GM20431 (cell line): ENCODE results near the gene FAM83F.
"Not testable (repeated sequence)": the region's sequence is repeated elsewhere in the genome, so short reads cannot be mapped to it uniquely, and the experiment has no call there.

Source experiments
- in situ Hi-C: fragments of 300-500 bp; cut with MseI, MboI; formaldehyde crosslinking; loops from one replicate; pipeline ENCODE4 v1.15.0; 2020; ENCODE audit warnings: low sequenced_read_pairs; ENCODE audit not compliant: unreplicated experiment

The FAM83F gene

DNA sequence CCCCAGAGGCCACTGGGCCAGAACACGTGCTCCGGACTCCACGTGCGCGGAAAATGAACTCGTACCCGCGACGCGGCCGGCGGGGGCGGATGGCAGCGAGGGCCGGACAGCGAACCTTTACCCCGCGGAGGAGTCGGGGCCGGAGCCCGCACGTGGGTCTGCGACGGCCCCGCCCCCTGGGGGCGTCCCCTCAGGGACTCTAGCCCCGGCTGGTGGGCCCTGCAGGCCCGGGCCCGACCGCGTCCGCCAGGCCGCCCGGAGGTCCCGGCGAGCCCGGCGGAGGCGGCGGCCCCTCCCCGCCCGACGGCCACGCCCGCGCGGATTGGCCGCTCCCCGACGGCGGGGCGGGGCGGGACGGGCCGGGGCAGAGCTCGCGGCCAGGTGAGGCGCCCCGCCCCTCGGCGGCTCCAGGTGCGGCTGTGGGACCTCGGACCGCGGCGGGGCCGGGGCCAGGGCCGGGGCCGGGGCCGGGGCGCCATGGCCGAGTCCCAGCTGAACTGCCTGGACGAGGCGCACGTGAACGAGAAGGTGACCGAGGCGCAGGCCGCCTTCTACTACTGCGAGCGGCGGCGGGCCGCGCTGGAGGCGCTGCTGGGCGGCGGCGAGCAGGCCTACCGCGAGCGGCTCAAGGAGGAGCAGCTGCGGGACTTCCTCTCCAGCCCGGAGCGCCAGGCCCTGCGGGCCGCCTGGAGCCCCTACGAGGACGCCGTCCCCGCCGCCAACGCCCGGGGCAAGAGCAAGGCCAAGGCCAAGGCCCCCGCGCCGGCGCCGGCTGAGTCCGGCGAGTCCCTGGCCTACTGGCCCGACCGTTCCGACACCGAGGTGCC lies at the start of gene FAM83F:
Gene FAM83F, plus strand, starts transcription at position 389 of the 827 bp plus-strand sequence. Its CDS starts 89 bp downstream, at position 478.
- in situ Hi-C loops = no loop called here

DNA sequence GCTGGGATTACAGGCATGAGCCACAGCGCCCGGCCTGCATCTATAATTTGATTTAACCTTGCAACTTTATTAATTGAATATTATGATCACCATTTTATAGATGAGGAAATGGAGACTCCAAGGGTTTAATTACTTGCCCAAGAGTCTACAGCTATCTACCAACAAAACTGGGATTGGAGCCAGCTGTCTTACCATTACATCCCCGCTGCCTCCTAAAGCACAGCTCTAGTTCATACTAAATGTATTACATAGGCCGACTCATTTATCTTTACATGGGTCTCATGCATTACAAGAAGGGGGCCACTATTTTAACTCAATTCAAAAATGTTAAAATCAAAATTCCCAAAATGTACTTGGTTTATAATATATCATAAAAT lies 48.6 kb upstream of the FAM83F start:
- in situ Hi-C loops = no loop called here

DNA sequence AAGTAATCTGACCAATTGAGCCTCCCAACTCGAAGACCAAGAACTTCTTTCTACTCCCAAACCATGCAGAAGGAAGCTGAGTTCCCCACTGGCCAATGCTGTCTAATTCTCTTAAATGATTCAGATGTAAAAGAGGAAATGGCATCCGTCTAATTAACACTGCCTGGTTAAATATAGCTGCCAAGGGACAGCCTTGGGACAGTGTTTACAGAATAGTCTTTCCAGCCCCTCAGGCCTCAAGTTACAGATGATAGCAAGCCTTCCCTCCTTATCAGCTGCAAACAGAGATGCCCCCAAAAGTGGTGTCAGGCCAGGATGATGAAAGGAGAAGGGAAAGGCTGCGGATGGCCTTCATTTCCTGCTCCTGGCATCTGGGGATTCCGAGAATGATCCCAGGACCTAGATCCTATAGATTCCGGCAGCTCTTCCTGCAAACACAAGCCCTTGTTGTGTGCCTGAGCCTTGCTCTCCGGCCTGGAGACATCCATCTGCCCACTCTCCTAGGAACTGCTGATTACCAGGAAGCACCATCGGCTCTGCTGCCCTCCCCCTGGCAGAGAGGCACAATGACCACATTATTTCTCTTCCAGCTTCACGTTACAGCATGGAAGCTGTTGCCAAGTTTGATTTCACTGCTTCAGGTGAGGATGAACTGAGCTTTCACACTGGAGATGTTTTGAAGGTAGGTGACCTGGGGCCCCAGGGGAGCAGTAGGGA lies 48.1 kb upstream of the FAM83F start:
- in situ Hi-C loops = no loop called here

DNA sequence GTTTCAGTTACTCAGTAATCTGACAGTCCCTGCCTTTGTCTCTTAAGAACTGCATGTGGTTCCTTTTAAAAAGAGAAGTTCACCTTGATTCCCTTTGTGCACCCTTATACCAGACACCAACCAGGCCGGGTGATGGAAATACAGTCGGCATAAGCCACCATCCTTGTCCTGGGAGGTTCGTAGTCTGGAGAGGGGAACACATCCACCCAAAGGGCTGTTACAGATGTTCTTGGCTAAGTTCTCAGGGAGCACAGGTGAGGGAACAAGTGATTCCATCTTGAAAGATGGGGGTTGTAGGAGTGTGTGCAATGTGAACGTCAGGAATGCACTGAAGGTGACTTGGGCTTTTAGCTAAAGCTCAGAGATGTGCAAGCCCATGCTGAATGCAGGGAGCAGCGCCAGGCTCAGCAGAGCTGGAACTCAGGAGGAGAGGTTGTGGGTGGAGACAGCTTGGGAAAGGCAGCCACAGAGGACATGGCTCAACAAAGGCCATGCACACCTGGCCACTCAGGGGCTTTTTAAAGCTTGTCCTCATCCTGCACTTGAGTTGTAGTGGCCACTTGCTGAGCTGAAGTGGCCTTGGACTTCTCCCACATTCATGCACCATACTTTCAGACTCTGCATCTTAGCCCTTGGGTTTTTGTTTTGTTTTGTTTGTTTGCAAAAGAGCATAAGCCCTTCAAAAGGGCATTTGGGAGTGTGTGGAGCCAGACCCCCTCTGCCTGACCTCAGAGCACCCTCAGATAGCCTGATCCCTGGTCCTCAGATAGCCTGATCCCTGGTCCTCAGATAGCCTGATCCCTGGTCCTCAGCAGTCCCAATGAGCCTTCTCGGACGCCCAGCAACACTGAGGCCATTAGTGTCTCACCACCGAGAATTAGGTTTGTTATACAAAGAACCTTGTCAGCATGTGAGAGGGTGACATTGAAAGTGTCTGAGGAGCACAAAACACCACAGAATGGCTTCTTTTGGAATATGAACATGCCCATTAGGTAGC lies 47.2 kb upstream of the FAM83F start:
- in situ Hi-C loops = no loop called here

DNA sequence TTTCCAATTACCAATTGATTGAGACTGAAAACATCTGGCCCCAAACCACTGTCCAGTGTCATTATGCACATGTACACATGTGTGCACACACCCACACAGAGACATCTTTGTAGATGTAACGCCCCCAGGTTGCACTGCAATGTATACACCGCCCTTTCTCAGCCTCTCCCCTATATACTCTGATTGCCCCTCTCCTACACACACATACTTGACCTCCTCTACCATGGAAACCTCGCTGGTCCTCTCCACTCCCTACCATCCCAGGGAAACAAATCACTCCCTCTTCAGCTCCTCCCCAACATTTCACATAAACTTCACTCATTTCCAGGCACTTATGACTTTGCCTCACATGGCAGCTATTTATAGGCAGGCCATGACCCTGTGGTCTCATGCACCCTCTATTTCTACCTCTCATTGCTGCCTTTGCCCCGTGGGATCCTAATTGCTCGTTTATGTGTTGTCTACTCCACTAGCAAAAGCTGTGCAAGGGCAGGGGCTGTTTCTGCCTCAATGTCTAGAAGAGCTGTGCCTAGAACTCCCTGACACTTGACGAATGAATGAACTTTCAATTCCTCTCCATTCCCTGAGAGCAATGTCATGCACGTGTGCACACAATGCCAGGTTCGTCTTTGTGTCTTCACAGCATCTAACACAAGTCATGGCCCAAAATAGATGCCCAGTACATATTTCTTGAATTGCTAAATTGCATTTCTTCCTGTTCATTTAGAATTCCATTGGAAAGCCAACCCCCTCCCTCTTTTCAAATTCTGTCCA lies 44.6 kb upstream of the FAM83F start:
- in situ Hi-C loops = no loop called here

DNA sequence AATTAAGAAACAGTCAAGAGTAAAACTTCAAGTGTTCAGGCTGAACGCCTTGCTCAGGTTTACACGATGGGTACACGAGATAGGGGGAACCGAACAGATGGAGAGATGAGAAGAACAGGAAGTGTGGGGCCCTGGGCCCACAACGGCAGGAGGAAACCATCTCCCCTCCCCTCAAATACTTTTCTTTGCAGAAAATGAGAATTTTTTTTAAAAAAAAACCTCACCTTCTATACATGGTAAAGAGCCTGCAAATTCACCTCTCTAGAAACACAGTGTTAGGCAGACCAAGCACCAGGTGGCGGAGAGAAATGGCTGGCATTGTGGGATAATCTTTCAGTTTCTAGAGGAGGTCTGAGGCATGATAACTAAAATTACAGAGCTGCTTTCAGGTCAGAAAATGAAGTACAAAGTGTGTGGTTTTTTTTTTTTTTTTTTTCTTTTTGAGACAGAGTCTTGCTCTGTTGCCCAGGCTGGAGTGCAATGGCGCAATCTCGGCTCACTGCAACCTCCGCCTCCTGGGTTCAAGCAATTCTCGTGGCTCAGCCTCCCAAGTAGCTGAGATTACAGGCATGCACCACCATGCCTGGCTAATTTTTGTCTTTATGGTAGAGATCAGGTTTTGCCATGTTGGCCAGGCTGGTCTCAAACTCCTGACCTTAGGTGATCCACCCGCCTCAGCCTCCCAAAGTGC lies 43.0 kb upstream of the FAM83F start:
- in situ Hi-C loops = not testable (repeated sequence)

DNA sequence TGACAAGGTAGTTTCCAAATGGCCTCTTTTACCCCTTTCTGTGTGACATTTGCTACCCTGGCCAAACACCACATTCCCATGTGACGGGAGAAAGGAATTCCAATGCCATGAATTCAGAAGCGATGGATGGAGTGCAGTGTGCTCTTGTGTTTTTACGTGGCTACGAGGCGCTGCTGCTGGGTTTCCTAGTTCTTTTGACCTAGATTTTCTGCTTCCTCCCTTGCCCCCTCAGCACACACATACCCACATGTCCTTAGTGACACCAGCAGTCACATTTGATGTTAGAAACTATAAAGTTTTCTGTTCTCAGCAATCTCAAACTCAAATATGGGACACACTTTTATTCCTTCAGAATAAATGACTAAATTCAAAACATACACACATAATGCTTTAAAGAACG lies 42.4 kb upstream of the FAM83F start:
- in situ Hi-C loops = no loop called here

DNA sequence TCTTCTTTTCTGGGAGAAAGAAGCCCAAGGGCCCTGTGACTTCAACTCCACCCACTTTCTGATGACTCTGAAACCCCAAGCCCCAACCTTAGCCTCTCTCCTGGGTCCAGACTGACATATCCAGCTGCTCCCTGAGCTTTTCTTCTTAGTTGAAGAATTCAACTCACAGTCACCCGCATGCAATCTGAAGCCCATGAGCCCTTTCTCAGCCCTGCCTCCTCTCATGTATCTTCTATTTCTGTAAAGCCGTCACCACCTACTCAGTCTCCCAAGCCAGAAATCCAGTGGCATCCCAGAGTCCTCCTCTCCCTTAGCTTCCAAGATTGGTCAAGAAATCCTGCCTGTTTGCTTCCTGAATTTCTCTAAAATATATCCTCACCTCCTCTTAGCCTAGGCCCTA lies 41.7 kb upstream of the FAM83F start:
- in situ Hi-C loops = no loop called here

DNA sequence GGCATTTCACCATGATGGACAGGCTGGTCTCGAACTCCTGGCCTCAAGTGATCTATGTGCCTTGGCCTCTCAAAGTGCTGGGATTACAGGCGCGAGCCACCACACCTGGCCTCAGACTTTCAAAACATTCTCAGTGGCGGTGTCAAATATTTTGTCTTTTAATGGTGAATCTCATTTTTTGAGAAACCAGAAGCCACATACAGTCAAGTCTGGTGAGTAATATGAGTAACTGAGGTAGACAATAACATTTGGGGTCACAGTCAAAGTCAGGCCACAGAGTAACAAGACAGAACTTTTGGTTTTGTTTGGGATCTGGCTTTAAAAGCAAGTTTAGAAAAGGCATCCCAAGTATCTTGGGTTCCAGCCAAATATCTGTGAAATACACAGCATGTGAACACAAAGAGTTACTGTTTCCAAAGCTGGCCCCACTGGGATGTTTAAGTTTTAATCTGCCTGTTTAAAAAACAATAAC lies 40.1 kb upstream of the FAM83F start:
- in situ Hi-C loops = no loop called here

DNA sequence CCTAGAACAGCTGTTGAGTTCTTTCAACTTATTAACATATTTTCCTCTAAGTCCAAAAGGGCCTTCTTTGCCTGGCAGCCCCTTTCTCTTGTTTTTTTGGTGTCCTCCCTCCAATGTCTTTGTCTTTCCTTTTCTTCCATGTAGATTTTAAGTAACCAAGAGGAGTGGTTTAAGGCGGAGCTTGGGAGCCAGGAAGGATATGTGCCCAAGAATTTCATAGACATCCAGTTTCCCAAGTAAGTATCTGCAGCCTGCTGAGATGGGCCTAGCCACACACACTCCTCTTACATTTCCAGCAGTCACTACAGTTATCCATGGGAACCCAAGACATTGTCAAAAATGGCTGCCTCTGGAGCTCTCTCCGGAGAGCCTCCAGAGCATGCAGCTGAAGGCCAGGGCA lies 39.1 kb upstream of the FAM83F start:
- in situ Hi-C loops = no loop called here

DNA sequence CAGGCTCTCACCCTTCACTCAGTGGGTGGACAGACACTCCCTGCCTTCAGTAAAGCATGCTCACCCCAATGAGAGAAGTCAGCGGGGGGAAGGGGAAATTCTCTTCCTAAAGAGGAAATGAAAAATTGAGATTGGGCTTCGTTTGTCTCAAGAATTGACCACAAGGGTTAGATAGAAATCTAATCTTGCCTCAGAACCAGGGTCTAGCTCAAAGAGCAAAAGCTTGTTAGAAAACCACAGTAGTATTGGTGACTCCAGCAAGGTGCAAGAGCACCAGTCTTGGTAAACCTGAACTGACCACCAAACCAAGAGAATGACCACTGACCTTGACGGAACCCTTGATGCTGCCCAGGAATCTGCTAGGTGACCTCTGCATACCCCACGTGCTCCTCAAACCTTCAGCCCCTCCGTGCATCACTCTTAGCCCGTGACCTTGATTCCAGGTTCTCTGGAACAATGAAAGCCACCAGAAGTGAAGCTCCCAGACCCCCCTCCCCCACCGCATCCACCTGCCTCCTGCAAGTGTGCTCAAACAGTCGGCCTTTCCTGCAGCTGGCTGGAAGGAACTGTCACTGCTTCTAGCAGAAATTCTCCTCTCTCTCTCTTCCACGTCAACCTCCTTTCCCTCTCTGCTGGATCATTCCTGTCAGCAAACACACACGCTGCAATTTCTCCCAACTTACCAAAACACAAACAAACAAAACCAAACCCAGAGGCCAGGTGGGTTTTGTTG lies 37.7 kb upstream of the FAM83F start:
- in situ Hi-C loops = no loop called here

DNA sequence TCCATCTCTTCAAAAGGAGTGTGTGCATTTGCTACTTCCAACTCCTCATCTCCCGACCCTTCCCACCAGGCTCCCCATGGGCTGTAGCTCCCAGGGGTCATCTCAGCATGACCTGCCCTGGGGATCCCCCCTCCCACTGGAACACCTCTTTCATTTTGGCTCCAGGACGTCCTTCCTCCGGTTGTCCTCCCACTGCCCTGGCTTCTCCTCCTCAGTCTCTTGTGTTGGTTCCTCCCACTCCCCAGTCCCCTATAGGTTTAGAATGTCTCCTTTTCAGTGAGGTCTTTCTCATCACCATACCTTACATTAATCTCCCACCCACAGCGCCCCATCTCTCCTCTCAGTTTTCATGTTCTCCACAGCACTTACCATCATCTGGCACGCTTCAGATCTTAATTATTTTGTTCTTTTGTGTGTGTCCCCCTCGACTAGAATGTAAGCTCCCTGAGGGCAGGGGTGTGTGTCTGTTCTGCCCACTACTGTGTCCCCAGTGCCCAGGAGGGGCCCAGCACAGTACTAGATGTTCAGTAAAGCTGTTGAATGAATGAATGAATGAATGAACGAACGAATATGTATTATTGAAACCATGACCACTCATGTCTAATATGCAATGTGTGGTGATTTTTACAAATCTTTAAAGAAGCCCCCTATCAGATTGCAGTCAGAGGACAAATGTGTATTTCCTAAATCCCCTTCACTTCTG lies 36.6 kb upstream of the FAM83F start:
- in situ Hi-C loops = no loop called here

DNA sequence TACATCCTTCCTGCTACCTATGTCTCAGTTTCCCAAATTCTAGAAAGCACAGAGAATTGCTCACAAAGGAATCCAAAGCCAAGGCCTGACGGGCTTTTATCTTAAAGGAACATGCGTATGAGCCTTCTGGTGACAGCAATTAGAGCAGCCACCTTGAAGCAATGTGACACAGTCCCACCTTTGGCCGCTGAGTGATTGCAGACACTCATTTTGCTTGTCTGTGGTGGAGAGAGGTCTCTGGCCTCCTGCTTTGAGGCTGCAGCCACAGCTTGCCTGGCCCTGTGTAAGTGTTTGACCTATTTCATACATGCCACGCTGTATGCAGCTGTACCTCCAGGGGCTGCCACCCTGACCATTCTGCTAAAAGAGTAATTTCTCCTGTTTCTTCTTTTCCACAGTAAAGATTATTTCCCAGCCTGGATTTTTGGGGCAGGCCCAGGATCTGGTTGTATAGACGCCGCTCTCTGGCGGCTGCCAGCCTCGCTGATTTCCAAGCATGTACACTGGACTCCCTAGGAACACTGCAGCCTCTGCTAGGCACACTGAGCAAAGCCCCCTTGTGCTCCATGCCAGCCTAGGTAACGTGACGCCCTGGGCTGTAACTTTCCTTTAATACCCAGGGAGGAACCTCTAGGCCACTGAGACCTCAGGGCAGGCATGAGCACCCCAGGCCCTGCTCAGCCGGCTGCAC lies 35.7 kb upstream of the FAM83F start:
- in situ Hi-C loops = no loop called here

DNA sequence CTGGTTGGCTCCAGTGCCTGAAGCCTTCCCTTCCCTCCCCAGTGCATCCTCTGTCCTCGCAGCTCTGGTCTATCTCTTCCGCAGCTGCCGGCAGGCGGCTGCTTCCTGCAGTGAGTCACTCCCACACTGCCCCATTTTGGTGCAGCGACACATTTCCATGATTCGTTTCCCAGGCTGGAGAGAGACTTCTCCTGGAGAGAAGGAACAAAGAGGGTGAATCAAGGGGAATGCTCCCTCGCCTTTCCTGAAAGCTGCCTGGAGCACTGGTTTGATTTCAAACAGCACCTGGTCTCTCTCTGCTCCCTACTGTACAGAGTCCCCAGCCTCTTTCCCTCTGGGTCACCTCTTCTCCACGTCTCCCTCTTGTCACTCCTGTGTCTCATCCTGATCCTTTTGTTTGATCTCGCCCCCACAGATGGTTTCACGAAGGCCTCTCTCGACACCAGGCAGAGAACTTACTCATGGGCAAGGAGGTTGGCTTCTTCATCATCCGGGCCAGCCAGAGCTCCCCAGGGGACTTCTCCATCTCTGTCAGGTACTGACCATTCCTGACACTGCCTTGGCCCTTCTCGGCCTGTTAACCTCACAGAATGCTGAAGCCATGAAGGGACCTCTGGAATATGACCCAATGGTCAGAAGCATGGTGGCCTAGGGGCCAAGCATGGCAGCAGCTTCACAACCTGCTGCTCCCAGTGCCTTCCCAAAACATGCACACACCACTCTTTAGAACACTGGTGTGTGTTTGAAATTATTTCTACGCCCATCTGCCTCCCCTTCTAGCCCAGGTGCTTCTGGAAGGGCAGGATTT lies 34.9 kb upstream of the FAM83F start, which contains the start of gene TMA7B:
Gene TMA7B, plus strand, starts transcription at position 758 of the 808 bp plus-strand sequence. CDS start 3,978 bp downstream, outside the sequence.
- in situ Hi-C loops = no loop called here

DNA sequence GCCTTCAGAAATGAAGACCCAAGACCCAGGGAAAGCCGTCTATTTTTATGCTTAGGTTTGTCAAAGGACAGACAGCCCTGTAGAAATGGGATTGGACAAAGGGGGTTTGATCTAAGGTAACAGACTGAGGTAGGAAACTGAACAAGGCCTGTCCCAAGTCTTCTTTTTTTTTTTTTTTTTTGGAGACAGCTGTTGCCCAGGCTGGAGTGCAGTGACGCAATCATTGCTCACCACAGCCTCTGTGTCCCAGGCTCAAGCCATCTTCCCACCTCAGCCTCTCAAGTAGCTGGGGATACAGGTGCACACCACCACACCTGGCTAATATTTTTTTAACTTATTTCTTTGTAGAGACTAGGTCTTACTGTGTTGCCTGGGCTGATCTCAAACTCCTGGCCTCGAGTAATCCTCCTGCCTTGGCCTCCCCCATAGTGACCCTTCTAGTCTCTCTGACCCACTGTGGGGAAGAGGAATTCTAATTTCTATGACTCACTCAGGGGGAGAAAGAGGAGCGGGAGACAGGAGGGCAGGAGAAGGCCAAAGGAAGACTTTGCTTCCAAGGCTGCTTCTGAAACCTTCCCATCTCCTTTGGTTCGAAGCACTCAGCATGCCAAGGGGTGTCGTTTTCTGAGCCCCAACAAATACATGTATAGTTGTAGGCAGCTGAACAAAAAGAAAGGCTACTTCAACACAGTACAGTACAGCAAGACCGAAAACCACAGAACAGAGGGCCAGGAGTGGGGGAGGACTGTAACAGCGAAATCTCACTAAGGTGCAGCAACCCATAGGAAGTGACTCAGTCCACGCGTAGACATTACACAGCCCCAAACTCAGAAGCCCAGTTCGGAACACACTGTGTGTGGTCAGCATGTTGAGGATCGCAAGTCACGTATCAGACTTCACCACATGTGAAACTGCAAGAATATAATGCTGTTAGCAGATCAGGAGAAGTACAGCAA lies 33.7 kb upstream of the FAM83F start:
- in situ Hi-C loops = no loop called here
